Neutrophil (primary cell): Measurements from ENCODE around the gene PLEKHG5.

Source experiments
- H3K27ac ChIP-seq: fragments of 200-600 bp; sonication (generic); 2 replicates; pipeline ENCODE4 v1.5.1; 2016; ENCODE audit warnings: mild to moderate bottlenecking, moderate library complexity
- H3K27me3 ChIP-seq: fragments of 200-600 bp; sonication (generic); 2 replicates; pipeline ENCODE4 v1.6.0; 2016; ENCODE audit warnings: mild to moderate bottlenecking
- H3K36me3 ChIP-seq: fragments of 200-600 bp; sonication (generic); 2 replicates; pipeline ENCODE4 v1.5.1; 2017
- H3K4me1 ChIP-seq, 2 experiments: fragments of 200-600 bp in 1 of 2; sonication (generic) in 1 of 2; 1 replicate in 1 of 2; 2 replicates in 1 of 2; pipeline versions ENCODE4 v1.5.1 to v1.6.1; 2013 to 2016; ENCODE audit warnings: low read depth in 1 of 2, low read length in 1 of 2, mild to moderate bottlenecking in 1 of 2, moderate library complexity in 1 of 2; ENCODE audit not compliant: control insufficient read depth in 1 of 2, insufficient read depth in 1 of 2
- H3K4me3 ChIP-seq, 2 experiments: fragments of 200-600 bp in 1 of 2; sonication (generic) in 1 of 2; 1 replicate in 1 of 2; 2 replicates in 1 of 2; pipeline ENCODE4 v1.5.1; 2013 to 2016; ENCODE audit warnings: low read depth in 1 of 2, low read length in 1 of 2, mild to moderate bottlenecking in 1 of 2, moderate library complexity in 1 of 2
- H3K9me3 ChIP-seq: fragments of 200-600 bp; sonication (generic); 2 replicates; pipeline ENCODE4 v1.5.1; 2016
- TF ChIP-seq, protein P1 (sequence below): fragments of 200-600 bp; sonication (generic); IDR thresholded peaks from 2 replicates; pipeline ENCODE4 v1.5.1; 2016; ENCODE audit warnings: antibody characterized with exemption

The PLEKHG5 gene

DNA sequence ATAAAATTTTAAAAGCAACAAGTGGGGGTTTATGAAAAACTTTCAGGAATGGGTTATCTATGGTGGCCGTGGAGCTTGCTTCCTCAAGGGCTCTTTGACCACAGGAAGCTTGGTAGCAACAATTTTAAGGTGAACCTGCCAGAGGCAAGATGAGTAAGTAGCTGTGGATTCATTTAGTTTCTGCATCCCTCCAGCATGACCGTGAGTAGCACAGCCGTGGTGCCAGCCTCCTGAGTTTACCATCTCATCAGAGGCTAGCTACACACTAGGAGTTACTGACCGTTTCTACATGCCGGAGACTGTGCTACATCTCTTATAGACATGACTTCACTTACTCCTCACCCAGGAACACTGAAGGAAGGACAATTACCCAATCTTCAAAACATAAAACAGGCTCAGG is 30.1 kb upstream of the PLEKHG5 start:
- Histone ChIP-seq H3K4me1 (no peaks in the 10 kb centered on the region), H3K27me3 (no peaks in the 10 kb centered on the region), H3K27ac (no peak overlapping the region), H3K36me3 (peaks cover 25% of the 10 kb centered on the region), H3K9me3 (no peaks in the 10 kb centered on the region), H3K4me3 (no peak overlapping the region)
- TF ChIP-seq, protein P1, sequence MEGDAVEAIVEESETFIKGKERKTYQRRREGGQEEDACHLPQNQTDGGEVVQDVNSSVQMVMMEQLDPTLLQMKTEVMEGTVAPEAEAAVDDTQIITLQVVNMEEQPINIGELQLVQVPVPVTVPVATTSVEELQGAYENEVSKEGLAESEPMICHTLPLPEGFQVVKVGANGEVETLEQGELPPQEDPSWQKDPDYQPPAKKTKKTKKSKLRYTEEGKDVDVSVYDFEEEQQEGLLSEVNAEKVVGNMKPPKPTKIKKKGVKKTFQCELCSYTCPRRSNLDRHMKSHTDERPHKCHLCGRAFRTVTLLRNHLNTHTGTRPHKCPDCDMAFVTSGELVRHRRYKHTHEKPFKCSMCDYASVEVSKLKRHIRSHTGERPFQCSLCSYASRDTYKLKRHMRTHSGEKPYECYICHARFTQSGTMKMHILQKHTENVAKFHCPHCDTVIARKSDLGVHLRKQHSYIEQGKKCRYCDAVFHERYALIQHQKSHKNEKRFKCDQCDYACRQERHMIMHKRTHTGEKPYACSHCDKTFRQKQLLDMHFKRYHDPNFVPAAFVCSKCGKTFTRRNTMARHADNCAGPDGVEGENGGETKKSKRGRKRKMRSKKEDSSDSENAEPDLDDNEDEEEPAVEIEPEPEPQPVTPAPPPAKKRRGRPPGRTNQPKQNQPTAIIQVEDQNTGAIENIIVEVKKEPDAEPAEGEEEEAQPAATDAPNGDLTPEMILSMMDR, result no peak

DNA sequence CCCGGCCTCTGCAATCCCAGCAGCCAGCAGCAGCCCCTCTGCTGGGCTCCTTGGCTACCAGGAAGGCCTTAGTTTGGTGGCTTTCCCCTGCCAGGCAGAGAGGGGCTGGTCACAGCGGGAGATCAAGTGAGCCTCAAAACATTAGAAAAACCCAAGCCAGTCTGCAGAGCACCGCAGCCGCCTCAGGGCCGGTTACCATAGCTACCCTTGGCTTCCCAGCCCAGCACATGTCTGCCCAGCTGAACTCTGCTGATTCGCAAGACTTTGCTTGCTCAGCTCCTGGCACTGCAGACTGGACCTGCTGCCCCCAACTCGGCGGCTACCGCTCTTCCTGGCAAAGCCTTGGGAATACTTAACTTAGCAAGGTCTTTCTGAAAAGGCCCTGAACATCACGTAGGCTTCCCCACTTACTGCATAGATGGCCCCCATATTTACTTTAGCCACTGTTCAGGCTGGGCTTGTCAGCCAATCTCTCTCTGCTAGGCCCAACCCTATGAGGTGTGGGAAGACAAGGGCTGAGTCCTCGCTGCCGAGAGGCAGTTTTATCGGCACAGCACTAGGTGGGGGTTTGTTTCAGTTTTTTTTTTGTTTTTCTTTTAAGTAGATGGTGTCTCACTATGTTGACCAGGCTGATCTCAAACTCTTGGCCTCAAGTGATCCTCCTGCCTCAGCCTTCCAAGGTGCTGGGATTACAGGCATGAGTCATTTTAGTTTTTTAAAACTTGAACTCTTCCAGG is 28.6 kb upstream of the PLEKHG5 start:
- H3K4me1 ChIP-seq, result no peaks in the 10 kb centered on the region
- H3K9me3 ChIP-seq, result no peaks in the 10 kb centered on the region
- peaks cover 11% of the 10 kb centered on the region for H3K36me3 ChIP-seq
- no peak overlapping the region for H3K4me3 ChIP-seq
- no peak overlapping the region for H3K27ac ChIP-seq
- TF ChIP-seq, protein P1, result no peak
- H3K27me3 ChIP-seq, result no peaks in the 10 kb centered on the region

DNA sequence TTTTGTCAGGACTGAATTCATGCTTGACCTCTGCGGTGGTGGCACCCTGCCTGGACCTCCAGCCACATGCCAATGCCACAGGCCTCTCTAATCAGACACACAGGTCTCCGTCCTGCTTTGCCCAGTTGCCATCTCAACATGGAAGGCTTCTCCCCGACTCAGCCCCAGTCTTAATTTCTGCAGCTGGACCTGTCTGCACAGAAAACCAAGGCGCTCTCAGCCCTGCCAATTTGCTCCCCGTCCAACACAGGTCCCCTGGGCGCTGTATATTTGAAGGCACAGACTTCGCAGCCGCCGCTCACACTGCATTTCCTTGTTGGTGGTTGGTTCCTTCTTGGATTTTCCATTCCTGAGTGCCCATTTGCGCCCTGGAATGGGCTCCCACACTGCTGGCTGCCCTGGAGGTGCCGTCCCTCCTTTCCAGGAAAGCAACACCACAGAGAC is 28.0 kb upstream of the PLEKHG5 start:
- H3K4me1 ChIP-seq, result no peaks in the 10 kb centered on the region
- H3K27ac ChIP-seq, result no peak overlapping the region
- H3K4me3 ChIP-seq, result no peak overlapping the region
- TF ChIP-seq, protein P1, result no peak
- peaks cover 9% of the 10 kb centered on the region for H3K36me3 ChIP-seq
- H3K27me3 ChIP-seq, result no peaks in the 10 kb centered on the region
- H3K9me3 ChIP-seq, result no peaks in the 10 kb centered on the region

DNA sequence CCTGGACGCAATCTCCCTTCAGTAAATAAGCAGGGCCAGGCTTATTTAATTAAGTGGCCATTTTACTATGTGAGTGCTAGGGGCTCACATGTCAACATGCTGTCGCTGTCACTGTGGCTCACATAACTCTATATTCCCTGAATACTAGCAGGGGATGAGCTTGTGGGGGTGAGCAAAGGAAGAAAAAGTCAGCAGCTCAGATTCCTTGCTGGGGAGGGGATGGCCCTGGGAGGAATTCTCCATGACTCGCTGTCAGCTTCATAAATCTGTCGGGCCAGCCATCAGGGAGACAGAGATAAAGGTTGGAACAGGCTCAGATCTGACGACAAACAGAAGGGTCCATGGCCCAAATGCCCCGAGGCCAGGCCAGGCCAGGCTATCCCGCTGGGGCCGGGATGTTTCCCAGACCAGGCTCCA is 26.0 kb upstream of the PLEKHG5 start:
- H3K27ac ChIP-seq, result no peak overlapping the region
- H3K4me1 ChIP-seq, result no peaks in the 10 kb centered on the region
- TF ChIP-seq, protein P1, result no peak
- H3K36me3 ChIP-seq, result no peaks in the 10 kb centered on the region
- H3K4me3 ChIP-seq, result no peak overlapping the region
- H3K9me3 ChIP-seq, result no peaks in the 10 kb centered on the region
- no peaks in the 10 kb centered on the region for H3K27me3 ChIP-seq

DNA sequence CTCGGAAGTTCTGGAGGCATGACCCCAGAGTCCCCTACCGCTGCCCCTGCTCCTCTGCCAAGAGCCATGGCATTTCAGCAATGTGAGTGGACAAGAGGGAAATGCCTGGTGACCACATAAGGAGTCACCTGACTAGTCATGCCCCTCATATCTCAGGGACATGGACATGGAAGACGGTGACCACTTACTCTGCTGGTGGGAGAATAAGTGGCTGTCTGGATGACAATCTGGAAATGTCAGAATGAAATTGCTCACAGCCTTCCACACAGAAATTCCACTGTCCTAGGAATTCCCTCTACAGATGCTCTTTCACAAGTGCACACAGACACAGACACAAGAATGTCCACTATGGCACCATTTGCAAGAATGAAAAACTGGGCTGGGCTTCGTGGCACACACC is 24.3 kb upstream of the PLEKHG5 start:
- no peak overlapping the region for H3K27ac ChIP-seq
- H3K27me3 ChIP-seq, result no peaks in the 10 kb centered on the region
- H3K36me3 ChIP-seq, result no peaks in the 10 kb centered on the region
- H3K4me1 ChIP-seq, result no peaks in the 10 kb centered on the region
- TF ChIP-seq, protein P1, result no peak
- no peak overlapping the region for H3K4me3 ChIP-seq
- H3K9me3 ChIP-seq, result no peaks in the 10 kb centered on the region
